Stimulated activated naive CD4-positive, alpha-beta T cell treated with Interleukin-2 at 50 U/mL for 16 hours (primary cell): Measurements from ENCODE around the gene RNASE8.

Source experiments
- DNase-seq: peaks from one replicate; lab custom pipeline; 2025; lab: John Stamatoyannopoulos, UW

Gene RNASE8

DNA sequence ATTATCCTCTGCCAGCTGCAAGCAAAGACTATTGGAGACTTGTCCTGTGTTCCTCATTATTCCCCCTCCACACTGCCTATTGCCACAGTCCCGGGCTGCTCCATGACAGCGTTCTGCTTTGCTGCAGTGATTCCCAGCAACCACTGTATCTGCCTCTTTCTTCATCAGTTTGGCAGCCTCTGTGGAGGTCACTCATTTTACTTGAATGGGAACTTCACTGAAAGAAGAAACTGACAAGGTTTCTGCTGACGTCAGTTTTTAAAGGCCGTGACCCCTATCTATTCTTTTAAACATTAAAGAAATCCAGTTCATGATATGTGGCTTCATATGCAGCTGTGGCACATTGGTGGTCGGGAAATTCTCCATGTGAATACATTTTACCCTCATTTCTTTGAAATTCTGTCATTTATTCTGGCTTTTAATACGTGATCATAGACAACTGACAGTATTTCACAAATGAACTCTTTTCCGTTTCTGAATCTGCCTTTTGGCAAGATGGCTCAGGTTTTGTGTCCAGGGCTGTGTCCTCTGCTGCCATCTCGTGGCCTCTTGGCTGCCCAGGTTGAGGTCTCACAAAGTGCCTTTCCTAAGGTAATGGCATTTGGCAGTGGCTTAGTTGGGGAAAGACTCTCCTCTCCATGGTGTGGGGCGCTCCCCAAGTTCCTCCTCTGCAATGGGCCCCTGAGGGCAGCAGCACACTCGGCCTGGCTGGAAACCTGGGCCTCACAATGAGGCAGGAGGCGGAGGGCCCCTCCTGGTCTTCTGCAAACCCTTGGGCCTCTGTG lies 49.1 kb downstream of the RNASE8 start:
- peak; percentile 71 for DNase-seq

DNA sequence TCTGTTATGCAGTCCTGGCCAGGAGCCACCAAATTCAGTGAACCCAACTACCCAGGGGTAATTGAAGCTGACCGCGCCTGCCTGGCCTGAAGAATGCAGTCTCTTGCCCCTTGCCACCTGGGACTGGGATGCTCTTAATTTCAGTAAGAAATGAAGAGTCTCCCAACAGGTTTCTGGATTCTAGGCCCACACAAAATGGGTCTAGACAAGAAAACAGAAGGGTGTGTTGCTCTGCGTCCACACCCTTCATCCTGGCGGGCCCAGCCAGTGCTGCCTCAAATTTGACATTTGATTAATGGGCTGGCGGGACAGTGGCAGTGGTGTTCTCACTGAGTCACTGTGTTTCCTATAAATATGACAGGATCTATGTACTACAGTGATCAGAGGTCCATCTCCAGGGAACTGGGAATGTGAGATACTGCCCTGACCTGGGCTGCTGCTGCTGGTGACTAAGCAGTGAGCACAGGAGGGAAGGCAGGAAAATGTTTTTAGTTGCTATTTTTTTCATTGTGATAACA lies 49.7 kb downstream of the RNASE8 start:
- no peak for DNase-seq
